Activated T-helper 9 cell treated with anti-CD3 and anti-CD28 coated beads, Interleukin-2, amount 50 U/mL, for 16 hours (primary cell): ENCODE measurements around the gene DNMT3A.
A peak's percentile ranks its signal among the peaks of the same experiment; 100 is the strongest.

Source experiments
- DNase-seq: peaks from one replicate; pipeline ENCODE4 v3.0.0-alpha.2; 2020; ENCODE audit warnings: low read depth

Gene DNMT3A

GRCh38 chr2:25372405-25373268 is 30.9 kb upstream of the DNMT3A start:
- DNase-seq: no peak

DNA sequence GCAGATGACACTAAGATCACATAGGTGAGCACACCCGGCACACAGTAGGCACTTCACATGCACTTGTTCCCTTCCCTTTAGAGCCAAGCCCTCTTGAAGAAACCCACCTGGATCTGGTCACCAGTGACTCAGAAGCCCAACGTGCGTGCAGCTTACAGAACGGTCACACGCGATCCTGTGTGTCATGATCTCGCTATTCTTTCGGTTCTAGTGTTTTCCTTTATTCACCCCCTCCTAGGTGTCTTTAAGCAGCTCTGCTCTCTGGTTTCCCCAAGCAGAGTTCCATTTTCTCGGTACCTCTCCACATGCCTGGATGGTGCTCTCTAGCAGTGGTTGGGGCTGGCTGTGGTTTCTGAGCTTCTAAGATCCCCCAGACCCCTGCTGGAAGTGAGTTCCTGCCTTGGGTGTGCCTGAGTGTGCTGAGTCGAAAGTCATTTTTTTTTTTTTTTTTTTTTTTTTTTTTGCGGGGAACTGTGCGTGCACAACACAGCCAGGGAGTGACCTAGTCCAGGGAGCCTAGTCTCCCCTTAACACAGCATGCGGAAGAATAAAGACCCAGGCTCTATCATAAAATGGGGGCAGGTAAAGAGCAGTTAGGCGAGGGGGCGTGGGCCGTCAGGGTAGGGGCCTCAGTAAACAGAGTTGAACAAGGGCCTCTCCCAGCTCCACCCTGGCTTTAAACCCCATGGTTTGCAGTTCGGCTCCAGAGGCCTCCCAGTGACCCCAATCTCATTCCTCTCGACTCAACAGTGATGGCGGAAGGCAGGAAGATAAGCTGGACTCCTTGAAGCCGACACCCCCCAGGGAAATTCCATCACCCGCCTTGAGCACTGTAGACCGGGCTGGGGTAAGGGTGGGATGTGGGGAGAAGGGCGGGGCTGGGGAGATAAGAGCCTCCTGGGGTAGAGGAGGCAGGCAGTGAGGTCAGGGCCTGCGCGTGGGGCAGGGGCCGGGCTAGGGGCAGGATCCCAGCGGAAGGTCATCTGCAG is 29.8 kb upstream of the DNMT3A start:
- DNase-seq: no peak

- DNase-seq: no peak
Measured at GRCh38 chr2:25369876-25370275, 28.2 kb upstream of the DNMT3A start.

GRCh38 chr2:25369439-25369838 is 27.7 kb upstream of the DNMT3A start:
- DNase-seq: no peak

DNA sequence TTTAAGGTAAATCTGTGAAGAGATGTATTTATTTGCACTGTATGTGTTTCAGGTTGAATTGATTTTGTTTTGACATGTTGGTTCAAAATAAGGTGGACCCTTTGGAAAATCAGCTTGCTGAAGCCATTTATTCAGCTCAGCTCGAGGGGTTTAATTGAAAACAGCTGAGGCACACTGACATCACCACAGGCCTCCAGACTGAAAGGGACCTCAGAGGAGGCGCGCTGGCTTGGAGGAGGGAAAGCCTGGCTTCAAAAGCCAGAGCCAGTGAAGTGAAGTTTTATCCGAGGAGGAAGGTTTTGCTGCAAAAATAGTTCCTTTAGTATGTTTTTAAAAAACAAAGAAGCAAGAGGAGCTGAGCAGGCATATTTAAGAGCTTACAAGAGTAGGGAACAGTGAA is 26.9 kb upstream of the DNMT3A start:
- no peak for DNase-seq

GRCh38 chr2:25367296-25367695 is 25.6 kb upstream of the DNMT3A start:
- DNase-seq: no peak

- no peak for DNase-seq
Measured at GRCh38 chr2:25366629-25367028, 24.9 kb upstream of the DNMT3A start.

DNA sequence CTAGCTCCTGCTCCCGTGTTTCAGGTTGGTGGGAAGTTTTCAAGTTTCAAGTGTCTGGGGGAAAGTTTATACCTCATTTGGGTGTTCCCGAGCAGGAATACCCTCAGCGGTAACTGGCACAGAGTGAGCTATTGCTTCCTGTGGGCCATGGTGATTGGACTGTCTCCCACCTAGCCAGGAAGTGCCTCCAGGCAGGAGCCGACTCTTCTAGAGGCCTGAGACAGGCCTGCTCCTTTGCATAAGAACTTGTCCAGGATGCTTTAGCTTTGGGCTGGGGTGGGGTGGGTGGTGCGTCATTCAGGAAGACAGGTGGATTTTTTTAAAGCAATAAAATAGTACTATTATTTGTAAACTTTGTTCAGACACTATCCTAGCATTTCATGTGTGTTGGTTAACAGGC is 23.5 kb upstream of the DNMT3A start:
- DNase-seq: no peak

DNA sequence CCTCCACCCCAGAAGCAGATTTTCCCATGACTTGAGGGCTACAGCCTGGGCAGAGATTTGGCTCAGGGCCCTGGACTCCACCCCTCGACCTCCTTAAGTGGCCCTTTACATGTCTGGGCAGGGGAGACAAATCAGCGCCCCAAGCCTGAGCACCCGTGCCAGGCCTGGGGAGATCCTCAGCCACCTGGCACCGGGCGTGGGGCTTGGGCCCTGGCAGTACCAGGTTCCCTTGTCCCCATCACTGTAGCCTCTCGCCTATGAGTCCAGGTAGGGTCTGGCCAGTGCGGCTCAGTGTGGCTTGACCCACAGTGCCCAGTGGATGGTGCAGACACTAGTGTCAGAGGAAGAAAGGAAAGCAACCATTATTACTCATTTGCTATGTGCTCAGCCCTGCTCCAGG is 22.0 kb upstream of the DNMT3A start:
- DNase-seq: no peak

DNA sequence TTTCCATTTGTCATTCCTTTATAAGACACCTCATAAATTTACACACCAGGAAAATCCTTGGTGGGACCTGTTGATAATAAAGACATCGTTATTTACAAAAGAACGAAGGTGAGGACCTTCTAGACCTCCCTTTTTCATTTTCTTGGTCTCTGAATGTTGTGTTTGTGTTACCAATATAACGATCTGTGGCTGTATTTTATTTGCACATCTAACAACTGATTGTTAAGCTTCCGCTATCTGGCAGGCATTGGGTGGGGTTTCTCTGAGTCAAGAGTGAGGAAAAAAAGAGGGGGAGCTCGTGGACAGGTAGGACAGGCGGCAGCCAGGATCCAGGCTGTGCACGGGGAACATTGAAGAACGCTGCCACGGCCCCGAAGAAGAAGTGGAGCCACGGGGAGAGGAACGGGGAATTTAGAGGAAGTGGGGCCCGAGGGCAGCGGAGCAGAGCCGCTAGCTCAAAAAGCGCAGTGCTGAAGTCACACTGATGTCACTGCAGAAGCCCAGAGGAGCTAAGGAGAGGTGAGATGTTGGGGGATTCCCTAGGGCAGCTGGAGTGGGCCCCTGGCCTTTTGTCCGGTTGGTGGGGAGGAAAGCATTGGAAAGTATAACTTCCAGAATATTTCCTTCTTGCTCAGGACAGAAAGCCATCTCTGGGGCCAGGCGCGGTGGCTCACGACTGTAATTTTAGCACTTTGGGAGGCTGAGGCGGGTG is 20.9 kb upstream of the DNMT3A start:
- DNase-seq: peak; percentile 27

DNA sequence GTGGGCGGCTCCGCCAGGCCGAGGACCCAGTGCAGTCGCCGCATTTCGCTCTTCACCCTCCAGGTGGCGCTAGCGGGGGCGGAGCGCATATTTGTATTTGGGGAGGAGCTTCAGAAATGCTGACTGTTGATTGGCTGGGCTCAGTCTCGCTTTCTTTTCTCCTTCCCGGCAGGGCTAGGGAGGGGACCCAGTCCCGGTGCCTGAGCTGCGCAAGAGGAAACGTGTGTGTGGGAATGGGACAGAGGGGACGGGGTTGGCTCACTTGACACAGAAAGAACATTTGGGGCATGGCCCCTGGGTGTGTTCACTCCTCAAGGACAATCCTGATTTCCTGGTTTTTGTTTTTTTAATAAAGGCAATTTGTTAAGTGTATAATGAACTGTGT is 20.3 kb upstream of the DNMT3A start:
- peak; percentile 91 for DNase-seq

GRCh38 chr2:25361261-25362048 is 19.7 kb upstream of the DNMT3A start:
- no peak for DNase-seq

- DNase-seq: no peak
Measured at GRCh38 chr2:25358836-25359235, 17.1 kb upstream of the DNMT3A start.

- no peak for DNase-seq
Measured at GRCh38 chr2:25358249-25358815, 16.6 kb upstream of the DNMT3A start.

GRCh38 chr2:25356088-25356487 is 14.4 kb upstream of the DNMT3A start:
- no peak for DNase-seq

DNA sequence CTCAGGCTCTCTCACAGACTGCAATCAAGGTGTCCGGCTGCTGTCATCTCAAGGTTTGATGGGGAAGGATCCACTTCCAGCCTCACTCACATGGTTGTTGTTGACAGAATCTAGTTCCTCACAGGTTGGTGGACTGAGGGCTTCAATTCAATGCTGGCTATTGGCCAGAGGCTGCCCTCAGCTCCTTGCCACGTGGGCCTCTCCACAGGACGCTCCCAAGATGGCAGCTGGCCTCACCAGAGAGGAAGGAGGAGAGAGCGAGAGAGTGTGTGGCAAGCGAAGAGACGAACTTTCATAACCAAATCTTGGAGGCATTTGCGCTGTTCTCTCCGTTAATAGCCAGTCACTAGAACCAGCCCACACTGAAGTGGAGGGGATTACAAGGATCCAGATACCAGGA is 13.5 kb upstream of the DNMT3A start:
- DNase-seq: no peak

DNA sequence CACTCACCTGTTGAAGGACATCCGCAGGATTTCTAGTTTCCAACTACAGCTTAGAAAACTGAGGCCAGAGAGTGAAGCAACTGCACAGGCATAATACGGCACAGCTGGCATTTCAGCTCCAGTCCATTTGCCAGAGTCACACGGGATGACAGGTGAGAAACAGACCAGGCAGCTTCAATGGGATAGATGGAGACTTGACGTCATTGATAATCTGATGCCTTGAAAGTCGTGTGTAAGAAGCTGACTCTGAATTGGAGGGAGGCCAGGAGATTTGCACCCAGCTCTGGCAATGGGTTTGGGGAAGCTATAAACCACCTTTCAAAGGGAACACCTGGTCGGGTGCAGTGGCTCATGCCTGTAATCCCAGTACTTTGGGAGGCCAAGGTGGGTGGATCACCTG is 12.4 kb upstream of the DNMT3A start:
- no peak for DNase-seq

- no peak for DNase-seq
Measured at GRCh38 chr2:25349397-25349796, 7.7 kb upstream of the DNMT3A start.

DNA sequence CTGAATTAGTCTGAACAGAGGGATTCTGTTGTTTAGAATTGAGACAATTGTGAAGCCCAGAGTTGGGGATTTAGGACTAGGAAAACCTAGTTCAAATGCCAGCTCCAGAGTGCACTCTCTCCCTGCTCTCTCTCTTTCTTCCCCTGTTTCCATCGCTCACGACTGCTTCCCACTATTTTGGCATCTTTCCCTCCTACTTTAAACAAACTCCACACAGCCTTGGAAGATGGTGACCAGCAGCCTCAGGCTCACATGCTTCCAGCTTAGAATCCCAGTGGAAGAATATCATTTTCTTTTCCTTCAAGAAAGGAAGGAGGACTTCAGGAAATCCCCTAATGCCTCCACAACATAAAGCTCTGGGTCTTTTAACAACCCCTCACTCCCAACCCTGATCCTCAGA is 6.1 kb upstream of the DNMT3A start:
- DNase-seq: no peak

GRCh38 chr2:25347205-25347815 is 5.6 kb upstream of the DNMT3A start:
- no peak for DNase-seq
